HG03354 (cell line): ENCODE data around the gene TFF2.

ENCODE experiments used
- ATAC-seq: cut with Tn5 transposase; IDR thresholded peaks from one replicate; pipeline ENCODE4 v1.9.1; 2021; ENCODE audit warnings: mild to moderate bottlenecking; ENCODE audit not compliant: unreplicated experiment, poor library complexity, severe bottlenecking

TFF2 gene

DNA sequence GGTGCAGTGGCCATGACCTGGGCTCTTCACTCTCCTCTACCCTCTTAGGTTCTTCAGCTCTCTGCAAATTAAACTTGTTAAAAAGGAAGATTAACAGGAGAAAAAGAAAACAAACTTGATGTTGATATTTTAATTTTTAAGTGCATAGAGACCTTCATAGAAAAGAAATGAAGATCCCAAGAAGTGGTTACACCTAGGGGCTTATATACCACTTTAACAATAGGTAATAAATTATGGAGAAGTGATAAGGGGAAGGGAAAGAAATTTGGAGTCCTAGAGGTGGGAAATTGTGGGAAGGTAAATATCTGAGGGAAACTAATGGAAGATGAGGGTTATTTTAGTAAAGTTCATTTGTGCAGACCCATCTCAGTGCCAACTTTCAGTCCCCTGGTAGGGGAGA lies 19.1 kb downstream of the TFF2 start:
- no peak for ATAC-seq

DNA sequence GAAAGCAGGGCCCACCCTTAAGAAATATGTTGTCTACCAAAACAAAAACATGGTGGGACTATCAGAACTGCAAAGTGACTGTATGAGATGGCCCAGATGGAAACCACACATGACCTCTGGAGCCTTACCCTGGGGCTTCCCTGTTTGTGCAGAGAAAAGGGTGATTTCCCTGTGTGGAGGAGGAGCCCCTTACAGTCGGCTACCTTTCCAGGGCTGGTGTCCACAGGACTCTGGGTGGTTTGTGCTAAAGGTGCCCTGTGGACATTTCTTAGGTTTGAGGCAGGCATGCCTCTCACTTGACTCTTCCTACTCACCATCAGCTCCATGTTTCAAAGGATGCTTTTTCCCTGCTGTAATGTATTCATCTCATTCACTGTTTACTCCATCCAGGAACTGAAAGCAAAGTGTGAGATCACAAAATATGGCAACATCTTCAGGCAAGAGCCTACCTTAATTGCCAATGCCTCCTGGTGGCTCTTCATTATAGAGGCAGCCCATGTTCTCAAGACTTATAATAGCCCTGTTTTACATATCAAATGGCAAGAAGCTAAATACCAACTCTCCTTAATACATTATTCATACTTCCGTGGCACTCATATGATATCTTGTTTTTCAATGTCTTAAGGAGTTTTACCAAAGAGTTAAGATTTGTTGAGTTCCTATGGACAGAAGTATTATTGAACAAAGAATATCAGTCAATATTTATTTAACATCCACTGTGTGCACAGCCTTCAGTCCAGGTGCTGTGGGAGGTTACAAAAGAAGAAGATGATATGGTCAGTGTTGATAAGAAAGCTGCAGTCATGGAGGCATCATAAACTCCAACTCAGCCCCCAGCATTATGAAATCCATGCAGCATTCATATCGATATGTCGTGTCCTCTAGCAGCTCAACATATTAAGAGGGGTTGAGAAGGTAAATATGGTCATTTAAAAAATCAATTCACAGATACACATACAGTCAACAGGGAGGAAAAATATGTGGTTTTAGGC lies 20.1 kb downstream of the TFF2 start:
- no peak for ATAC-seq

DNA sequence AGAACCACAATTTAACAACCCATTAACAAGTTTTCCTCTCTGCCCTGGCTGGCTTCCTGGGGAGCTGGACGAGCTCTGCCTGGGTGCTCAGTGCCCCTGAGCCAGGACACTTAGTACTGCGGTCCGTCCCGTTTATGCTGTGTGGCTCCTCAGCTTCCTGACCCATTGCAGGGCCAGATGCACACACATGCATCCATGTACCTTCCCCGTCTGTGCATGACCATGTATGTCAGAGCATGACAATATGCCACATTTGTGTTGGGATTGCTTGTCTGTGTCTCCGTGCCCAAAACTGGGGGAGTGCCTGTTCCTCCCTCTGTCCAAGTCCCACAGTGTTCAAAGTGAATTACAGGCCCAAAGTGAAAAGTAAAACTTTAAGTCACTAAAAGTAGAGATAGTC lies 25.9 kb downstream of the TFF2 start:
- no peak for ATAC-seq

DNA sequence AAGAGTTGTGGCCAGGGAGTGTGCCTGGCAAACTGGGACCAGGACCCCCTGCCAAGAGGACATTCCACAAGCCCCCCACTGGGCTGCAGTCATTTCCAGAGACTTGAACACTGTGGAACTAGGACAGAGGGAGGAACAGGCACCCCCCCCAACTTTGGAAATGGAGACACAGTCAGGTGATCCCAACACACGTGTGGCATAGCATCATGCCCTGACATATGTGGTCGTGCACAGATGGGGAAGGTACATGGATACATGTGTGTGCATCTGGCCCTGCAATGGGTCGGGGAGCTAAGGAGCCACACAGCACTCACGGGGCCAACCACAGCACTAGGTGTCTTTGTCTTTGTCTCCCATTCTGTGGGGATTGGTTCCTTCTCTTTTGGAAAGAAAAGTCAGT lies 28.9 kb downstream of the TFF2 start:
- ATAC-seq: no peak

DNA sequence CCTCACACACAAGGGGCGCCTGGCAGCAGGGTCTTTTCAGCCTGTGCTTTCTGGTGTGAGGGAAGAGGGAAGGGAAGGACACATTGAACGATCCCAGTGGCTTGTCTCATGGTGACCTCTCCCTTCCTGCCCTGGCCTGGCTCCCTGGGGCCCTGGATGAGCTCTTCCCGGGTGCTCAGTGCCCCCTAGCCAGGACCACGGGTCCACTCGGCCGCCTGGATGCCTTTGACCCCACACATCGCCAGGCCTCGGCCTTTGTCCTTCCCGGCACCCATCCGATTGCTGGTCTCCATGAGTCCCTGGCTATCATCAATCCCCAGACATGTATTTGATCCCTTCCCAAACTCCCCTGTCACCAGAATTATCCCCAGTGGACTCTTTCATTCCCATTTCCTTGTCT lies 29.6 kb downstream of the TFF2 start:
- ATAC-seq: no peak

DNA sequence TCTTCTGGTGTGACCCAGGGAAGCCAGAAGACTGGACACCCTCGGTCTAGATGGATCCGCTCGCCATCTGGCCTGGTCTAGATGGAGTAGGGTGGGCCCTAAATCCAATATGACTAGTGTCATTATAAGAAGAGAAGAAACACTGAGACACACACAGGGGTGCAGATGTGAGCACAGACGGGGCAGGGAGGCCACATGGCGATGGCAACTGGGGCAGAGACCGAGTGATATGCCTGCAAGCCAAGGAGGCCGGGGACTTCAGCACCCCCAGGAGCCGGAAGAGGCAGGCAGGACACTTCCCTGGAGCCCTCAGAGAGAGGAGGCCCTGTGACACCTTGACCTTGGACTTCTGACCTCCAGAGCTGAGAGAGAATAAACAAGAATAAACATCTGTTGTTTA lies 30.0 kb downstream of the TFF2 start:
- ATAC-seq: no peak

DNA sequence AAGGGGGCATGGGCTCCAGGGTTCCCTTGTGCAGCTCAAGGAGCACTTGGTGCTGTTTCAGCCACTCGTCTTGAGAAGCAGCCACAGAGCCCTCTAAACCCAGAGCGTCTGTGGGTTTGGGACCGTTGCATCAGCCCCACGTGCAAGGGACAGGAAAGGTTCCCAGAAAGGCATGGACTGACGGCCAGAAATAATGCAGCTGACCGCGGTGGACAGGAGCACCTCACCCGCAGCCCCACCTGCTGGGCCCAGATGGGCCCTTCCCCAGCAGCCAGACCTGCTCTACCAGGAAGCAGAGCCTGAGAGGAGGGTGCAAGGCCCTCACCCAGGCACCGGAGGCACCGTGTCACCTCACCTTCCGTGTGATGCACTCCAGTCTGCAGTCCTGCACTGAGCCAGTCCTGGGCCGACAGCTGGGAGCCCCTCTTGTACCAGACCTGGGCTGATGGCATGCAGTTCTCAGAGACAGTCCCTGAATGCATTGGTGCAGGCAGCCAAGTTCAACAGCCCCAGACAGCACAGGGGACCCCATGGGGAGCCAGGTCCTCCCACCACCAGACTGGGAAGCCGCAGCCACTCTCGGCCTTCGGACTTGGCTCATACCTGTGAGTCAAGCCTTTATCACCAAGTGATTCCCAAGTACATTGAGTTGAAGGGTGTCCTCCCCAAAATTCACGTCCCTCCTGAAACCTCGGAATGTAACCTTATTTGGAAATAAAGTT lies 30.8 kb downstream of the TFF2 start:
- no peak for ATAC-seq

DNA sequence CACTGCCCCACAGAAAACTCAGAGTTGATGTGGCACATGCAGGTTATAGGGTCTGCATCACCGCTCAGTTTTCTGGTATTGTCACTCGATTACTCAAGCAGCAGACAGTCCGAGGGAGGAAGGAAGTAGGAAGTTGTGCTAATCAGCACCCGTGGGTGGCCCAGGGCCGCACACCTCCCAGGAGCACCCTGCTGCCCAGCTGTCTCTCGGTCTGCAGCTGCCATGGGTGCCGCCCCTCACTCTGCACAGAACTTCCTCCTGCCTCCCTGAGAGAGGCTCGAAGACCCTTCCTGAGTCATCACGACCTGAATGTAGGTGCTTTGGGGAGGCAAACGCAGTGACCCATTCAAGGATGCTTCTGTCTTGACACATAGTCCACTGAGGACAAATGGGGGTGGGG lies 31.4 kb downstream of the TFF2 start:
- no peak for ATAC-seq

DNA sequence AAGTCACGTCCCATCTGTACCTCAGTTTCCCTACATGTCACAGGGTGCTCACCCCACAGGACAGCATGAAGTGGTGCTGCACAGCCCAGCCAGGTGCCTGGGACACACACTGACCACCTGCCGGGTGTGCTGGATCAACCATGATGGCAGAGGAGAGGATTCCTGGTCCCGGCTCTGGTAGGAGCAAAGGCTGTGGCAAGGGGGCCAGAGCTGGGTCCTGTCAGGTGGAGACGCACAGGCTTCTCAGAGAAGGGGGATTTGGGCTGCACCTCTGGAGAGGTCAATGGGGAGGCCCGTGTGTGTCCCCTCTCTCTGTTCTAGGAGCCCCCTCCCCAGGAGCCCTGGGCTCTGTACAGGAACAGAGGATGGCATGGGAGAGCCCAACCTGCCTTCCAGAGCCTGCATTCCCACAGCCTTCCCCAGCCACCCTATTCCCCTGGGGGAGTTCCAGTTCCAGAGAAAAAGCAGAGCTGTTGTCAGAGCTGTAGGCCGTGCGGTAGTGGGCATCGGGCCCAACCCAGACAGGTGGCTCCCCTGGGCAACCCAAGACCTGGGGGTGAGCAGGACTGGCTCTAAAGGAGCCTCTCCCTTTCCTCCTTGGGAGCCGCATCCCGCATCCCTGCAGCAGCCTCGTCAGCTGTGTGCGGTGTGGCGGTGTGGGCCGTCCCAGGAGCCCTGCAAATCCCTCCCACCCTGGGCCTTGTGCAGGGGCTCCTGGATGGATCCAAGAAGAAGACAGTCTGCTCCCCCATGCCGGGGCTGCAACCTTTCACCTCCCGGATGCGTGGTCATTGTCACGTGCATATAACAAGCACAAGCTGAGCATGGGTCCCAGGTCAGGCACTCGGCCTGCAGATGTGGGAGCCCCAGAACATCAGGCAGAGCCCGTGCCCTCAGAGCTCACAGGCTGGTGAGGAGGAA lies 32.7 kb downstream of the TFF2 start:
- no peak for ATAC-seq

DNA sequence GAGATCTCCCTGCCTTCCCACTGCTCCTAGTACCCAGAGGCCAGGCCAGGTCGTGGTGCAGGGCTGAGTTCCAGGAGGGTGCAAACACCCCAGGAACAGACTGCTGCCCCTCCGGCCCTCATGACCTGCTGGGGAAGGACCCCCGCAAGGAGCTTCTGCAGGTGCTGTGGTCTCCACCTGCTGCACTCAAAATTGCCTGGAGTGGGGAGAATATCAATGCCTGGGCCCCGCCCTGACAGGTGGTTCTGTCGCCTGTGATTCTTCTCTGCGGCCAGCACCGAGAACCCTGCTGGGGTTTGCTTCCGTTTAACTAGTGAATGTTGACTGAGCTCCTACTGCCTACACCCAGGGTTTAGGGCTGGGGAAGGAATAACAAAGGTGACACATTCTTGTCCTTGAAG lies 33.5 kb downstream of the TFF2 start:
- ATAC-seq: no peak

DNA sequence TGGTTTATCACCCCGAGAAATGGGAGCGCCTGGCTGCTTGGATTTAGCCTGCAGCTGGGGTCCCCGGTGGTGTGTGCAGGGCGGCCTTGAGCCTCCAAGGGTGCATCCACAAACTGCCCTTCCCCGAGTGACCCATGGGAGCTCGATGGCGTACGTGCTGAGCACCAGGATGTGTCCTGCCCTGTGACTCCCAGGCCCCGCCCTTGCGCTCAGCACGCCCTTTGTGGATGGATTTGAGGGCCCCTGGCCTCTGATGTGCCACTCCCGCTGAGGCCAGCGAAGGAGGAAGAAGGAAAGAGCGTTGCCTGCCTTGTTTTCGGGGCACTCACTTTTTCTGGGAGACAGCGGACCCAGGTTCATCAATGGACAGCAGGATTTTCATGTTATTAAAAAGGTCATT lies 33.9 kb downstream of the TFF2 start:
- ATAC-seq: no peak

DNA sequence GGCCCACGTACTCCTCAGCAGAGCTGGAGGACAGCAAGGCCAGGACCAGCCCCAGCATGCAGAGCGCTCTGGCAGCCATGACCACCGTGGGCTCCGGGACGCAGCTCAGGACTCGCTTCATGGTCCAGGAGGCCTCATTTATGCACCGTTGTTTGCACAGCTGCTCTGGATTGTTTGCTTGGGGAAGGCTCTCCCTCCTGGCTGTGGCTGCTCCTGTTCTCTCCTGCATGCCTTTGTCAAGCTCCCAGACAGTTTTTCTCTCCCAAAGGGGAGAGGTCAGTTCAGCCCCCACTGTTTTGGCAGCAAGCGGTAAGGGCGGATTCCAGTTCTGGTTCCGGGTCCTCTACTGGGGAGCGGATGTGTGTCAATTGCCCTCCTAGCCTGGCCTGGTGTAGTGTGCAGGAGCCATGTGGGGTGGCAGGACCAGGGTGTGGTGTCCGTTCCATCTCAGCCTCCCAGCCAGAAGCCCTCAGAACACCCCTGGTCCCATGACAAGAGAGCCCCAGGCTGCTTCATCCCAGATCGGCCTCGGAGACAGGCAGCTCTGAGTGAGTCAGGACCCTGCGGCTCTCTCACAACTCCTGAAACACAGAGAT lies 35.4 kb downstream of the TFF2 start, which contains the start of gene TFF3:
Gene TFF3, minus strand, starts transcription at position 114 of the 596 bp plus-strand sequence. Its CDS starts 35 bp downstream, at position 79.
- no peak for ATAC-seq

DNA sequence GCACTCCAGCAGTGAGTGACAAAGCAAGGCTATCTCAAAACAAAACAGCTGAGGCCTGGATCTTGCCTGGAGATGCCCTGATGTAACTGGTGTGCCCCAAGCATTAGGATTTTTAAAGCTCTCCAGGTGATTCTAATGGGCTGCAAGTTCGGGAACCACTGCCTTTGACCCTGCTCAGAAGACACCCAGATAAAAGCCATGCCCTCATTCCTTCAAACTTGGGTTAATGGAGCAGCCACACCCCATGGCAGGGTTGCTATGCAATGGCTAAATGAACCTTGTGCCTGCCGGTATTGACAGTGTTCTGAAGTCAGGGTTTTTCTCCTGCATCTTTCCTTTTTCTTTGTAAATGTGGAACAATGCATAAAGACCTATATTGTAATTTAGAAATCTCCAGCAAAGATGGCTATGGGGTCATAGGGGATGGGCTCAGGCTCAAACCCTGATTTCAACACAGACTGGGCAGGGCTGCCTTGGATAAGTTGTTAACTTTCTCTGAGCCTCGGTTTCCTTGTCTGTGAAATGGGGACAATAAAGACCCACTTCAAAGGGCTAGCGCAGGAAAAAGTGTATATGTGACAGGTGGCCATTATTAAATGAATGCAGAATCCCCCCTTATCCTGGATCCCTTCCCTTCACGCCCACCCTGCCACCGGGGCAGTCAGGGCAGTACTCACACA lies 36.0 kb downstream of the TFF2 start:
- no peak for ATAC-seq

DNA sequence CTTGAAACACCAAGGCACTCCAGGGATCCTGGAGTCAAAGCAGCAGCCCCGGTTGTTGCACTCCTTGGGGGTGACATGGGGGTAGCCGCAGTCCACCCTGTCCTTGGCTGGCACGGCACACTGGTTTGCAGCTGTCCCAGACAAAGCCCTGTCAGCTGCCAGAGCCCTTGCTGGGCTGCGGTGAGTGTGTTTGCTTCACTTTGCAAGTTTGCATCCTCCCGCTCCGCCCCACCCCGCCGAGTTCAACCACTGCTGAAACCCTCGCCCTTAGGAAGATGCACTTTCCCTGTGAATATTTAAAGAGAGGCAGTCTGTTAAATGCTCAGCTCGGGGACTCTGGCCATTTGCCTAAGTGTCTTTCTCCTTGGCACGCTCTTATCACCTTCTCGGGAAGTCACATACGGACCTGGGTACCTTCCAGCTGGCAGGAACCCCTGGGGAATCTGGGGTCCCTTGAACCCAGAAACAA lies 37.3 kb downstream of the TFF2 start:
- ATAC-seq: no peak

DNA sequence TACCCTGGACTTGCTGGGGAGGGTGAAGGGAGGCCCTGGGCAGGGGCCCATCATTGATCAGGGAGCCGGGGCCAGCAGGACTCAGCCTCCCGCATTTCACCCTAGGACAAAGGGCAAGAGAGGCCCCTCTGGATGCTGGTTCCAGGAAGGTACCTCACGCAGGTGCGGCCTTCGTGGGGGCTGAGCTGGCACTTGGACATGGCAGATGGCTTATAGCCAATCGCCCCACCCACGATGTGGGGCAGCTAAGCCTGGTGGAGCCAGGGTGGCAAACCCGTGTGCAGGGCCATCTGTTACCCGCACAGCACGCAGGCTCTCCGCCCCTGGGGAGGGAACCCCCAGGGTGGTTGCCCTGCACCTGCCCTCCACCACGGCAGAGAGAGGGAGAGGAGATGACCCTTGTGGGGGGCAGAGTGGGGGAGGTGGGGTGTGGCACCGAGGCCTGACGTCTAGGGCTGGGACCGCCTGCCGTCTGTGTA lies 38.1 kb downstream of the TFF2 start:
- ATAC-seq: no peak

DNA sequence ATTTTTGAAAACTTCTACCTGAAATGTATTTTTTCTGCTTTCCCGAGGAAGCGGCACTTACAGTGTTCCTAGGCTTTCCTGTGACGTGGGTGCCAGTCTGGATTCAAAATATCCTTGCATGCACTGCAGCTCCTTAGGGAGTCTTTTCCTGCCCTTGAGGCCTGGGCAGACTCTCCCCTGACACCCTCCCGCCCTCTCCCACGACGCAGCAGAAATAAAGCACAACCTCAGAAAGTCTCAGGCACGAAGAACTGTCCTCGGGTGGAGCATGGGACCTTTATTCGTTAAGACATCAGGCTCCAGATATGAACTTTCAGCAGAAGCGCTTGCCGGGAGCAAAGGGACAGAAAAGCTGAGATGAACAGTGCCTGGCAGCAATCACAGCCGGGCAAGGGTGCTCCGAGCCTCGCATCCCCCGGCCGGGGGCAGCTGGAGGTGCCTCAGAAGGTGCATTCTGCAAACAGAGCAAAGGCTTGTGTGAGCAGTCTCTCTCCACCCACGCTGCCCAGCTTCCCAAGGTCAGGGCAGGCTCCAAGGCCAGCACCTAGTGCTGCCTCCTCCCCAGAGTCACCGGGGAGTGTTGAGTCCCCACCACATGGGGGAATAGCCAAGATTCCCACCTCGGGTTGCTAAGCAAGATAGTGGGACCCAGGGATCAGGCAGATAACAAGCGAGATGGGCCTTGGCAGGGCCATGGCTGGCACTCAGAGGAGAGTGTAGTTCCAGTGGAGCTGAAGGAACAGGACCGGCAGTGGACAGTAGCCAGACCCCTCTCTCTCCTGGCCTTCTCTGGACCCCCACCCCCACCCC lies 38.8 kb downstream of the TFF2 start:
- ATAC-seq: no peak

DNA sequence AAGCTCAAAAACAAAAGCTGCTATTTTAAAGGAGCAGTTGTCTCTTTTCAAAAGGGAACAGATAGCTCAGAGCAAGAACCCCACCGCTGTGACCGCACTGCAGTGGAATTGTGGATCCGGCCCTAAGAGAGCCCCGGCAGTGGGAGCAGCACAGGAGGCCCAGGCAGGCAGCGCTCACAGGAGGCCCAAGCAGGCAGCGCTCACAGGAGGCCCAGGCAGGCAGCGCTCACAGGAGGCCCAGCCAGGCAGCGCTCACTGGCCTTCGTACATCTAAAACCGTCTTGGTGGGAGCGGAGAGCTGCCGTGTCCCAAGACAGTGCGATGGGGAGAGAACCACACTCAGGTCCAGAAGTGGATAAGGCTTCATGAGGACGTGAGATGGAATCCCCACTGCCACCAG lies 39.6 kb downstream of the TFF2 start:
- ATAC-seq: no peak

DNA sequence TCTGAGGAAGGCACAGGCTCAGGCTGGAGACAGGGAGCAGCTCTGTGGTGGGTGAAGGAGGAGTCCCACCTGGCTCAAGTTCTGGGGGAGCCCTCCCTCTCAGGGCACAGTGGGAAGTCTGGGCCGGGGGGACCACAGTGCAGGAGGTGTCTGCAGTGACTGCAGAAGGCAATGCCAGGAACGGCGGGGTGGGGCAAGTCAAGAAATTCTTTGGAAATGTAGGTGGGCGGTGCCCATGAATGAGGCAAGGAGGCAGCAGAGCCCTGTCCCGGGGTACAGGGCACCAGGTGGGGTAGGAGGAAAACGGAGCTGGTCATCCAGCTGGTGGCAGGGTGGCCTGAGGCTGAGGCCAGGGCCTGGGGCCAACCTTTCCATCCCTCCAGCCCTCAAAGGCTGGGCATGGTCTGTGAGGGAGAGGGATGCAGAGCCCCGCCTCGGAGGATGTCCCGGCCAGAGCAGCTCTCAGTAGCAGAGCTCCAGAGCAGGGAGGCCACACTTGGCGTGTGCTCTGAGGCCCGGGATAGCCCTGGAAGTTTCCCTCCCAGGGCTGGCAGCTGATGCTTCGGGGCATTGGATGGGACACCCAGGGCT lies 40.3 kb downstream of the TFF2 start:
- ATAC-seq: no peak
